Psoas muscle (tissue), 8 donors: ENCODE measurements around the gene GIGYF2. TPM values are rescaled to one million over a fixed set of nuclear protein-coding genes. Genes with fewer than 3 reads are reported as not detected.
"Not testable (repeated sequence)": the region's sequence is repeated elsewhere in the genome, so short reads cannot be mapped to it uniquely, and the experiment has no call there.

ENCODE experiments used
- ATAC-seq, 4 donors: fragments of 200-7000 bp; cut with Tn5 transposase; one replicate each; pipeline ENCODE4 v1.9.1; 2020; ENCODE audit warnings: moderate library complexity in 3 of 4, mild to moderate bottlenecking in 2 of 4
- DNase-seq, 2 donors: peaks; one replicate each; pipeline ENCODE4 v3.0.0-alpha.2; 2020
- H3K27ac ChIP-seq: fragments of 200-600 bp; one replicate; pipeline ENCODE4 v1.8.0; 2022
- H3K27me3 ChIP-seq, 3 donors: fragments of 200-600 bp in 1 of 3; one replicate each; pipeline versions ENCODE4 v1.6.1 to v1.8.0; 2013 to 2022; ENCODE audit warnings: low read length in 2 of 3, mild to moderate bottlenecking in 2 of 3, moderate library complexity in 1 of 3; ENCODE audit not compliant: insufficient read depth in 3 of 3
- H3K36me3 ChIP-seq, 2 donors: fragments of 200-600 bp in 1 of 2; one replicate each; pipeline versions ENCODE4 v1.6.1 to v1.8.0; 2013 to 2022; ENCODE audit warnings: low read depth in 1 of 2, mild to moderate bottlenecking in 1 of 2, moderate library complexity in 1 of 2; ENCODE audit not compliant: insufficient read depth in 1 of 2
- H3K4me1 ChIP-seq: fragments of 200-600 bp; one replicate; pipeline ENCODE4 v1.8.0; 2022
- H3K4me3 ChIP-seq: fragments of 200-600 bp; one replicate; pipeline ENCODE4 v1.8.0; 2022; ENCODE audit warnings: mild to moderate bottlenecking
- H3K9me3 ChIP-seq: fragments of 200-600 bp; one replicate; pipeline ENCODE4 v1.8.0; 2022
- WGBS, 3 donors: extraction: QIAGEN DNeasy Blood & Tissue Kit; methylation state at CpG; one replicate each; pipeline versions ENCODE4 v1.1.6 to v1.1.7; 2013; 5-methylcytosine and 5-hydroxymethylcytosine counted together
- intact Hi-C, 2 donors: fragments of 100-400 bp; cut with DNase I; formaldehyde crosslinking; loops; one replicate each; pipeline versions ENCODE4 v1.11.0 to v1.14.2; 2022
- polyA plus RNA-seq, 3 donors: library from polyadenylated mRNA; stranded (reverse); fragments of 200-250 nt; gene quantifications; one replicate each; pipeline ENCODE4 v1.2.3, GENCODE V29; 2013
- total RNA-seq, 4 donors: library from RNA; stranded (reverse); fragmentation: NEBNext Ultra II Directional in 2 of 4; extraction: Animal tissue kit (Norgen Biotek cat#: 25700) in 2 of 4; gene quantifications; one replicate each; pipeline versions ENCODE4 v1.2.1 to v1.2.4, GENCODE V29; 2021 to 2023
- TF ChIP-seq, protein P1 (sequence below): fragments of 200-600 bp; IDR thresholded peaks from one replicate; pipeline ENCODE4 v1.8.0; 2022; ENCODE audit warnings: antibody characterized with exemption
- donor health status: healthy with polysubstance abuse.
- donor health status: DM: no; HTN: no; CAD: no; lungs with moderate emphysema.
- donor health status: Bipolar disorder and iron deficiency.
- donor health status: healthy.
- donor health status: DM: yes; HTN: yes; CAD: no.
- donor health status: DM: no; HTN: no; CAD: no.
- donor health status: DM: no; HTN: no; CAD: no.
- donor health status: DM: yes; HTN: yes; CAD: no.

GIGYF2 gene
- total and polyA plus RNA-seq, 7 donors: 13.8 to 72.6 (median 64.3) TPM

DNA sequence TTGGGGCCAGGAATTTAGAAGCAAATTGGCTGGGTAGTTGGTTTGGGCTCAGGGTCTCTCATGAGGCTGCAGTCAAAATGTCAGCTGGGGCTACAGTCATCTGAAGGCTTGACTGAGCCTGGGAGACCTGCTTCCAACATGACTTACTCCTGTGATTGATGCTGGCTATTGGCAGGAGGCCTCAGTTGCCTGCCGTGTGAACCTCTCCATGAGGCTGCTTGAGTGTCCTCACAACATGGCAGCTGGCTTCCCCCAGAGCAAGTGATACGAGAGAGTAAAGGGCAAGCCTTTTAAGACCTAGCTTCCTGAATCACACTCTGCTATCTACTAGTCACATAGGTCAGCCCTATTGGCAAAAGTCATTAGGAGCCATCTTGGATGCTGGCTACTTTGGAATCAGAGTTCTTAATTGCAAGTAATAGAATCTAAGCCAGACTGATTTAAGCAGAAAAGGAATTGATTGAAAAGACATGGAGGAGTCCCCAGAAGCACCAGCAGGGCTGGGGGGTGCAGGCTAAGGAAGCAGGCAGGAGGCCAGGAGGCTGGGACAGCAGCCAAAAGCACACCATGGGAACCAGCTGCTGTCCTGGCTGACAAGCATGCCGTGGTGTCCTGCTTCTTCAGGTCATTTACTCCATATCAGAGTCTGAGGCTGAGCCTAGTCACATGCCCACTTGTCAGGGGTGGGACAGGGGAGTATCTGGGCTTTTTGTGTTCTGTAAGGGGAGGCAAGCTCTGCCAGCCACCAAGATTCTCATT is 7.8 kb upstream of the GIGYF2 start:
- H3K4me3 ChIP-seq: no peak overlapping the region
- no peak overlapping the region for H3K27ac ChIP-seq
- H3K27me3 ChIP-seq: no peaks in the 10 kb centered on the region
- TF ChIP-seq, protein P1, sequence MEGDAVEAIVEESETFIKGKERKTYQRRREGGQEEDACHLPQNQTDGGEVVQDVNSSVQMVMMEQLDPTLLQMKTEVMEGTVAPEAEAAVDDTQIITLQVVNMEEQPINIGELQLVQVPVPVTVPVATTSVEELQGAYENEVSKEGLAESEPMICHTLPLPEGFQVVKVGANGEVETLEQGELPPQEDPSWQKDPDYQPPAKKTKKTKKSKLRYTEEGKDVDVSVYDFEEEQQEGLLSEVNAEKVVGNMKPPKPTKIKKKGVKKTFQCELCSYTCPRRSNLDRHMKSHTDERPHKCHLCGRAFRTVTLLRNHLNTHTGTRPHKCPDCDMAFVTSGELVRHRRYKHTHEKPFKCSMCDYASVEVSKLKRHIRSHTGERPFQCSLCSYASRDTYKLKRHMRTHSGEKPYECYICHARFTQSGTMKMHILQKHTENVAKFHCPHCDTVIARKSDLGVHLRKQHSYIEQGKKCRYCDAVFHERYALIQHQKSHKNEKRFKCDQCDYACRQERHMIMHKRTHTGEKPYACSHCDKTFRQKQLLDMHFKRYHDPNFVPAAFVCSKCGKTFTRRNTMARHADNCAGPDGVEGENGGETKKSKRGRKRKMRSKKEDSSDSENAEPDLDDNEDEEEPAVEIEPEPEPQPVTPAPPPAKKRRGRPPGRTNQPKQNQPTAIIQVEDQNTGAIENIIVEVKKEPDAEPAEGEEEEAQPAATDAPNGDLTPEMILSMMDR: no peak
- no peaks in the 10 kb centered on the region for H3K9me3 ChIP-seq
- peaks cover 6% of the 10 kb centered on the region for H3K4me1 ChIP-seq
- whole genome bisulfite sequencing, 3 donors: 40 to 53% (median 44%) methylated on average over 3 of the region's 3 CpGs
- H3K36me3 ChIP-seq: no peaks in the 10 kb centered on the region
- peak; percentile 27 to 58 for DNase-seq
- peak in 1 of 4 donors; percentile 47 for ATAC-seq
- intact Hi-C loops: no loop called here

DNA sequence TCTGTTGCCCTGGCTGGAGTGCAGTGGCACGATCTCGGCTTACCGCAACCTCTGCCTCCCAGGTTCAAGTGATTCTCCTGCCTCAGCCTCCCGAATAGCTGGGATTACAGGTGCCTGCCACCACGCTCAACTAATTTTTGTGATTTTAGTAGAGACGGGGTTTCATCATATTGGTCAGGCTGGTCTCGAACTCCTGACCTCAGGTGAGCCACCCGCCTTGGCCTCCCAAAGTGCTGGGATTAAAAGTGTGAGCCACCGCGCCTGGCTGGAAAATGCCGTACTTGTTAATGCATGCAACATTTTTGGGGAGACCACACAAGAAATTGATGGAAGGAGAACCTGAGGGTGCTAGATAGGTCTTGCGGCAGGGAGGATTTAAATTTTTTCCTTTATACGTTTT is 6.0 kb upstream of the GIGYF2 start:
- H3K9me3 ChIP-seq, H3K4me3 ChIP-seq, H3K36me3 ChIP-seq, ATAC-seq, H3K27ac ChIP-seq, H3K27me3 ChIP-seq, H3K4me1 ChIP-seq, DNase-seq, intact Hi-C loops: not testable (repeated sequence)
- 95 to 99% (median 95%) methylated on average over 13 of the region's 13 CpGs for WGBS, 3 donors

DNA sequence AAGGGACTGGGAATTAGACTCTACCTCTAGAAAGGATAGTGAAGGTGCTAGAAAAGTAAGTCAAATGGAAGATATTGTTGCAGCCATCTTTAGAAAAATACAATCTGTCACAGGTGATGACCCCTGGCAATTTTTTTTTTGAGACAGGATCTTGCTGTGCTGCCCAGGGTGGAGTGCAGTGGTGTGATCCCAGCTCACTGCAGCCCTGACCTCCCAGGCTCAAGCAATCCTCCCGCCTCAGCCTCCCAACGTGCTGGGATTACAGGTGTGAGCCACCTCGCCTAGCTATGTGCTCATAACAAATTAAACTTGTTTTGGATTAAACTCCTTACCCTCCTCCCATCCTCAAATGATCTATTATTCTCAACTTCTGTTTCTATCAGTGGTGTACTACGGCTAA is 3.8 kb upstream of the GIGYF2 start:
- TF ChIP-seq, protein P1: no peak
- ATAC-seq: no peak
- intact Hi-C loops: no loop called here
- no peaks in the 10 kb centered on the region for H3K9me3 ChIP-seq
- no peaks in the 10 kb centered on the region for H3K27me3 ChIP-seq
- DNase-seq: no peak
- WGBS, 3 donors: 80 to 85% (median 84%) methylated on average over 4 of the region's 4 CpGs
- no peaks in the 10 kb centered on the region for H3K36me3 ChIP-seq
- H3K27ac ChIP-seq: no peak overlapping the region
- H3K4me3 ChIP-seq: no peak overlapping the region
- H3K4me1 ChIP-seq: peaks cover 11% of the 10 kb centered on the region

DNA sequence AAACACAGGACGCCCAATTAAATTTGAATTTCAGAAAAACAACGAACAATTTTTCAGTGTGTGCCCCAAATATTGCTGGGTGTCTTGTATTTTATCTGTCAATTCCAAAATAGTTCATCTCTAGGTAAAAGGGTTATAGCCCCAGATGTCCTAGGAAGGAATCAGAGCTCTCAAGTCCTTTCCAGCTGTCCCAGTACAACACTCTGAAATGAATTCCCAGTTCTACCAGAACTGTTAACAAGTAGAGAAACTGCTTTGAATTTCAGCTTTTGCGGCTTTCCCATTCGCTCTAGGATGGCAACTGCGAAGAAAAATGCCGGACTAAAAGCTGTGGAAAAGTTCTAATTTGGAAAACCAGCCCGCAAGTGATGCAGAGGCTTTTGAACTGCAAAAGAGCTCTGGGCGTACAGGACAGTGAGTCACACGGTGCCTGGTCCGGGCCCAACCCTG is 497 bp upstream of the GIGYF2 start:
- intact Hi-C loops: no loop called here
- H3K4me1 ChIP-seq: peaks cover 33% of the 10 kb centered on the region
- peak in 2 of 4 donors; percentile 0 to 3 for ATAC-seq
- WGBS, 3 donors: 26 to 31% (median 28%) methylated on average over 10 of the region's 10 CpGs
- H3K36me3 ChIP-seq: no peaks in the 10 kb centered on the region
- peak overlapping the region; percentile 99 for H3K27ac ChIP-seq
- no peaks in the 10 kb centered on the region for H3K27me3 ChIP-seq
- TF ChIP-seq, protein P1: no peak
- no peaks in the 10 kb centered on the region for H3K9me3 ChIP-seq
- H3K4me3 ChIP-seq: peak overlapping the region; percentile 95
- no peak for DNase-seq

DNA sequence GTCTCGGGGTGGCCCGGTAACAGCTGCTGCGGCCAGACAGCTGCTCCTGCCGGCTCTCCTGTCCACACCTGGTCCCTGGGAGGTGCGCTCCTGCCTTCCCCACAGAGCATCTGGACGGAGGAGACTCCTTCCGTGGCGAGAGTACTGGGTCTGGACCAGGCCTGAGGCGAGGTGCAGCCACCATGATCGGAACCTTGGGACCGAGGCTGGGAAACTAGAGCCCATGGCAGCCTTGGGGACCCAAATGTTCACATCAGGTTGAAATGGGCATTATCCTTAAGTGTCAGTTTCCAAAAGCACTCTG is 628 bp downstream of the GIGYF2 start:
- ATAC-seq (no peak), DNase-seq (no peak)
- Histone ChIP-seq H3K4me1 (peaks cover 40% of the 10 kb centered on the region), H3K27me3 (no peaks in the 10 kb centered on the region), H3K27ac (peak overlapping the region; percentile 99), H3K36me3 (peaks cover 0 to 3% of the 10 kb centered on the region in 2 donors), H3K4me3 (peak overlapping the region; percentile 95), H3K9me3 (no peaks in the 10 kb centered on the region)
- intact Hi-C loops: no loop called here
- 0 to 3% (median 0%) methylated on average over 7 to 11 of the region's 11 CpGs for whole genome bisulfite sequencing, 3 donors
- TF ChIP-seq, protein P1: no peak
